BLaER1 treated with 17β-estradiol and CSF1 and Interleukin-3, amounts not matched to agents 10 nM and 100 nM (cell line): Measurements from ENCODE around the gene TREX2.

Experiments used
- H3K27ac ChIP-seq, 11 experiments: shearing (Covaris generic); formaldehyde crosslinking; 2 replicates each; pipeline ENCODE4 v1.8.1; 2022
- H3K27me3 ChIP-seq, 11 experiments: shearing (Covaris generic); formaldehyde crosslinking; 2 replicates each; pipeline ENCODE4 v1.8.1; 2022
- H3K36me3 ChIP-seq, 11 experiments: shearing (Covaris generic); formaldehyde crosslinking; 2 replicates each; pipeline ENCODE4 v1.8.1; 2022
- H3K4me1 ChIP-seq, 10 experiments: shearing (Covaris generic); formaldehyde crosslinking; 2 replicates each; pipeline ENCODE4 v1.8.1; 2022
- H3K4me2 ChIP-seq, 11 experiments: shearing (Covaris generic); formaldehyde crosslinking; 2 replicates each; pipeline ENCODE4 v1.8.1; 2022
- H3K4me3 ChIP-seq, 10 experiments: shearing (Covaris generic); formaldehyde crosslinking; 2 replicates each; pipeline ENCODE4 v1.8.1; 2022
- H3K9ac ChIP-seq, 11 experiments: shearing (Covaris generic); formaldehyde crosslinking; 2 replicates each; pipeline ENCODE4 v1.8.1; 2022
- H3K9me3 ChIP-seq, 11 experiments: shearing (Covaris generic); formaldehyde crosslinking; replicated peaks in 1 of 11; 2 replicates each; pipeline ENCODE4 v1.8.1; 2022
- H4K20me1 ChIP-seq, 11 experiments: shearing (Covaris generic); formaldehyde crosslinking; 2 replicates each; pipeline ENCODE4 v1.8.1; 2022
- Cebpa-rat ChIP-seq, 11 experiments: shearing (Covaris generic); IDR thresholded peaks; 2 replicates each; pipeline ENCODE4 v1.8.1; 2022

The TREX2 gene

GRCh38 chrX:153481043-153481442 is 35.2 kb upstream of the TREX2 start:
- H3K4me2 ChIP-seq: peak overlapping the region in 9 of 11 experiments; percentile 12 to 77 (median 63); a peak in 16 of 22 replicates
- no peaks in the 10 kb centered on the region for H3K36me3 ChIP-seq
- no peak for TF ChIP-seq Cebpa-rat (IDR thresholded peaks at IDR 0.05)
- H3K4me1 ChIP-seq: peaks cover 0 to 90% (median 72%) of the 10 kb centered on the region in 10 experiments; a peak in 16 of 20 replicates
- peak overlapping the region in 6 of 11 experiments; percentile 18 to 66 (median 48); a peak in 9 of 22 replicates for H3K9ac ChIP-seq
- H4K20me1 ChIP-seq: peaks cover 0 to 29% (median 0%) of the 10 kb centered on the region in 11 experiments; a peak in 8 of 22 replicates
- peaks cover 22 to 96% (median 67%) of the 10 kb centered on the region in 11 experiments for H3K27me3 ChIP-seq
- peak overlapping the region in 6 of 11 experiments; percentile 50 to 71 (median 57); a peak in 12 of 22 replicates for H3K27ac ChIP-seq
- H3K4me3 ChIP-seq: no peak overlapping the region
- no peaks in the 10 kb centered on the region; a peak in 2 of 22 replicates for H3K9me3 ChIP-seq

GRCh38 chrX:153478746-153479145 is 32.9 kb upstream of the TREX2 start:
- Histone ChIP-seq H3K27ac (no peak overlapping the region), H3K36me3 (no peaks in the 10 kb centered on the region), H4K20me1 (peaks cover 0 to 14% (median 0%) of the 10 kb centered on the region in 11 experiments; a peak in 4 of 22 replicates), H3K4me3 (no peak overlapping the region), H3K4me1 (peaks cover 0 to 87% (median 72%) of the 10 kb centered on the region in 10 experiments; a peak in 17 of 20 replicates), H3K9me3 (peaks cover 0 to 4% (median 0%) of the 10 kb centered on the region in 11 experiments; a peak in 2 of 22 replicates), H3K4me2 (peak overlapping the region in 1 of 11 experiments; percentile 48; a peak in 2 of 22 replicates), H3K9ac (no peak overlapping the region), H3K27me3 (peaks cover 10 to 87% (median 51%) of the 10 kb centered on the region in 11 experiments; a peak in 20 of 22 replicates)
- no peak for TF ChIP-seq Cebpa-rat (IDR thresholded peaks at IDR 0.05)

GRCh38 chrX:153477901-153478300 is 32.0 kb upstream of the TREX2 start:
- H3K4me3 ChIP-seq: no peak overlapping the region
- TF ChIP-seq Cebpa-rat (IDR thresholded peaks at IDR 0.05): no peak
- H3K27ac ChIP-seq: no peak overlapping the region
- H3K4me2 ChIP-seq: no peak overlapping the region; a peak in 1 of 22 replicates
- peaks cover 0 to 4% (median 0%) of the 10 kb centered on the region in 11 experiments; a peak in 3 of 22 replicates for H3K9me3 ChIP-seq
- no peaks in the 10 kb centered on the region for H3K36me3 ChIP-seq
- H3K4me1 ChIP-seq: peaks cover 0 to 83% (median 65%) of the 10 kb centered on the region in 10 experiments; a peak in 17 of 20 replicates
- no peak overlapping the region for H3K9ac ChIP-seq
- H3K27me3 ChIP-seq: peaks cover 5 to 85% (median 43%) of the 10 kb centered on the region in 11 experiments; a peak in 19 of 22 replicates
- peaks cover 0 to 9% (median 0%) of the 10 kb centered on the region in 11 experiments; a peak in 4 of 22 replicates for H4K20me1 ChIP-seq

GRCh38 chrX:153477364-153477857 is 31.6 kb upstream of the TREX2 start:
- no peak overlapping the region for H3K9ac ChIP-seq
- H3K4me2 ChIP-seq: peak overlapping the region in 5 of 11 experiments; percentile 7 to 28 (median 22); a peak in 5 of 22 replicates
- H4K20me1 ChIP-seq: peaks cover 0 to 5% (median 0%) of the 10 kb centered on the region in 11 experiments; a peak in 4 of 22 replicates
- peaks cover 0 to 80% (median 60%) of the 10 kb centered on the region in 10 experiments; a peak in 17 of 20 replicates for H3K4me1 ChIP-seq
- no peak overlapping the region for H3K4me3 ChIP-seq
- H3K9me3 ChIP-seq: peaks cover 0 to 4% (median 0%) of the 10 kb centered on the region in 11 experiments; a peak in 3 of 22 replicates
- H3K27me3 ChIP-seq: peaks cover 5 to 82% (median 40%) of the 10 kb centered on the region in 11 experiments; a peak in 19 of 22 replicates
- H3K27ac ChIP-seq: no peak overlapping the region; a peak in 1 of 22 replicates
- no peak for TF ChIP-seq Cebpa-rat (IDR thresholded peaks at IDR 0.05)
- no peaks in the 10 kb centered on the region for H3K36me3 ChIP-seq

GRCh38 chrX:153476666-153477363 is 31.0 kb upstream of the TREX2 start:
- Histone ChIP-seq H3K27me3 (peaks cover 5 to 76% (median 35%) of the 10 kb centered on the region in 11 experiments; a peak in 18 of 22 replicates), H3K27ac (no peak overlapping the region; a peak in 1 of 22 replicates), H3K4me2 (peak overlapping the region in 6 of 11 experiments; percentile 22 to 75 (median 72); a peak in 8 of 22 replicates), H3K9ac (no peak overlapping the region), H3K4me3 (no peak overlapping the region), H4K20me1 (peaks cover 0 to 5% (median 0%) of the 10 kb centered on the region in 11 experiments; a peak in 4 of 22 replicates), H3K4me1 (peaks cover 0 to 76% (median 55%) of the 10 kb centered on the region in 10 experiments; a peak in 17 of 20 replicates), H3K36me3 (no peaks in the 10 kb centered on the region), H3K9me3 (peaks cover 0 to 4% (median 0%) of the 10 kb centered on the region in 11 experiments; a peak in 3 of 22 replicates)
- no peak for TF ChIP-seq Cebpa-rat (IDR thresholded peaks at IDR 0.05)

- peak overlapping the region in 3 of 11 experiments; percentile 7 to 75 (median 72); a peak in 2 of 22 replicates for H3K9ac ChIP-seq
- peaks cover 0 to under 1% (median 0%) of the 10 kb centered on the region in 11 experiments; a peak in 4 of 22 replicates for H4K20me1 ChIP-seq
- TF ChIP-seq Cebpa-rat (IDR thresholded peaks at IDR 0.05): no peak
- H3K9me3 ChIP-seq: peaks cover 0 to 4% (median 0%) of the 10 kb centered on the region in 11 experiments; a peak in 4 of 22 replicates
- H3K4me1 ChIP-seq: peaks cover 0 to 74% (median 53%) of the 10 kb centered on the region in 10 experiments; a peak in 17 of 20 replicates
- no peak overlapping the region for H3K4me3 ChIP-seq
- H3K4me2 ChIP-seq: peak overlapping the region in 9 of 11 experiments; percentile 54 to 77 (median 73); a peak in 17 of 22 replicates
- H3K27ac ChIP-seq: peak overlapping the region in 4 of 11 experiments; percentile 71 to 77 (median 74); a peak in 6 of 22 replicates
- no peaks in the 10 kb centered on the region for H3K36me3 ChIP-seq
- peaks cover 5 to 73% (median 40%) of the 10 kb centered on the region in 11 experiments; a peak in 18 of 22 replicates for H3K27me3 ChIP-seq
Measured at GRCh38 chrX:153475751-153476281, 30.0 kb upstream of the TREX2 start.

- Histone ChIP-seq H3K9ac (peak overlapping the region in 6 of 11 experiments; percentile 23 to 75 (median 70); a peak in 9 of 22 replicates), H3K4me3 (peak overlapping the region in 3 of 10 experiments; percentile 44 to 52 (median 47); a peak in 4 of 20 replicates), H3K27ac (peak overlapping the region in 8 of 11 experiments; percentile 29 to 77 (median 66); a peak in 13 of 22 replicates), H3K4me1 (peaks cover 0 to 69% (median 48%) of the 10 kb centered on the region in 10 experiments; a peak in 17 of 20 replicates), H3K4me2 (peak overlapping the region; percentile 54 to 77 (median 73)), H3K9me3 (peaks cover 0 to 4% (median 0%) of the 10 kb centered on the region in 11 experiments; a peak in 4 of 22 replicates), H3K36me3 (no peaks in the 10 kb centered on the region), H4K20me1 (no peaks in the 10 kb centered on the region; a peak in 3 of 22 replicates), H3K27me3 (peaks cover 5 to 68% (median 35%) of the 10 kb centered on the region in 11 experiments; a peak in 18 of 22 replicates)
- no peak for TF ChIP-seq Cebpa-rat (IDR thresholded peaks at IDR 0.05)
Measured at GRCh38 chrX:153475271-153475670, 29.4 kb upstream of the TREX2 start.

- TF ChIP-seq Cebpa-rat (IDR thresholded peaks at IDR 0.05): no peak
- Histone ChIP-seq H4K20me1 (peaks cover 0 to 5% (median 1%) of the 10 kb centered on the region in 11 experiments; a peak in 8 of 22 replicates), H3K9ac (peak overlapping the region in 8 of 11 experiments; percentile 23 to 75 (median 60); a peak in 10 of 22 replicates), H3K4me3 (peak overlapping the region in 5 of 10 experiments; percentile 17 to 52 (median 44); a peak in 7 of 20 replicates), H3K27ac (peak overlapping the region in 8 of 11 experiments; percentile 29 to 77 (median 66); a peak in 15 of 22 replicates), H3K4me1 (peaks cover 0 to 63% (median 42%) of the 10 kb centered on the region in 10 experiments; a peak in 17 of 20 replicates), H3K36me3 (no peaks in the 10 kb centered on the region), H3K27me3 (peaks cover 5 to 64% (median 35%) of the 10 kb centered on the region in 11 experiments; a peak in 18 of 22 replicates), H3K4me2 (peak overlapping the region; percentile 54 to 77 (median 73)), H3K9me3 (peaks cover 0 to 4% (median 0%) of the 10 kb centered on the region in 11 experiments; a peak in 4 of 22 replicates)
Measured at GRCh38 chrX:153474718-153475117, 28.9 kb upstream of the TREX2 start.
